Breast epithelium (tissue), 4 donors: ENCODE measurements around the gene PAN3. TPM values are rescaled to one million over a fixed set of nuclear protein-coding genes. Genes with fewer than 3 reads are reported as not detected.

Experiments
- DNase-seq, 2 donors: peaks; one replicate each; pipeline ENCODE4 v3.0.0-alpha.2; 2019; ENCODE audit warnings: low spot score in 2 of 2
- H3K27ac ChIP-seq, 2 donors: fragments of 200-600 bp; sonication (generic) in 1 of 2; one replicate each; pipeline ENCODE4 v1.5.1; 2016 to 2019; ENCODE audit warnings: mild to moderate bottlenecking in 1 of 2
- H3K27me3 ChIP-seq, 2 donors: fragments of 200-600 bp; sonication (generic) in 1 of 2; one replicate each; pipeline versions ENCODE4 v1.5.1 to v1.6.0; 2017 to 2019; ENCODE audit warnings: control low read depth in 1 of 2, mild to moderate bottlenecking in 1 of 2
- H3K36me3 ChIP-seq: fragments of 200-600 bp; one replicate; pipeline ENCODE4 v1.5.1; 2019
- H3K4me1 ChIP-seq, 2 donors: fragments of 200-600 bp; sonication (generic); one replicate each; pipeline ENCODE4 v1.5.1; 2016 to 2019; ENCODE audit warnings: control low read depth in 1 of 2
- H3K4me3 ChIP-seq, 3 donors: fragments of 200-600 bp; sonication (generic); 1 replicate in 2 of 3; 2 replicates in 1 of 3; pipeline ENCODE4 v1.5.1; 2016 to 2019; ENCODE audit warnings: mild to moderate bottlenecking in 3 of 3, moderate library complexity in 2 of 3
- H3K9me3 ChIP-seq, 2 donors: fragments of 200-600 bp; sonication (generic) in 1 of 2; one replicate each; pipeline ENCODE4 v1.5.1; 2016 to 2019; ENCODE audit warnings: control low read depth in 1 of 2
- POLR2A ChIP-seq: fragments of 450-650 bp; IDR thresholded peaks from one replicate; pipeline ENCODE4 v1.6.1; 2016; ENCODE audit warnings: antibody characterized with exemption, mild to moderate bottlenecking, moderate library complexity
- POLR2AphosphoS5 ChIP-seq, 3 donors: sonication (generic); formaldehyde crosslinking; IDR thresholded peaks; one replicate each; pipeline ENCODE4 v1.6.1; 2017; ENCODE audit warnings: antibody characterized with exemption in 3 of 3
- intact Hi-C: fragments of 100-400 bp; cut with DNase I; formaldehyde crosslinking; loops from one replicate; pipeline ENCODE4 v1.15.1; 2023; ENCODE audit warnings: low total_unique reads
- total RNA-seq, 3 donors: library from RNA; depleted of rRNA; stranded (reverse); fragments of >200 nt; gene quantifications; one replicate each; pipeline ENCODE4 v1.1.0, GENCODE V29; 2016
- TF ChIP-seq, protein P1 (sequence below), 3 donors: fragments of 450-650 bp; IDR thresholded peaks; one replicate each; pipeline ENCODE4 v1.5.1; 2016 to 2017; ENCODE audit warnings: antibody characterized with exemption in 3 of 3, mild to moderate bottlenecking in 3 of 3, moderate library complexity in 3 of 3

The PAN3 gene
- total RNA-seq, 3 donors from 2014 or later = 39.0 to 75.2 (median 50.8) TPM

DNA sequence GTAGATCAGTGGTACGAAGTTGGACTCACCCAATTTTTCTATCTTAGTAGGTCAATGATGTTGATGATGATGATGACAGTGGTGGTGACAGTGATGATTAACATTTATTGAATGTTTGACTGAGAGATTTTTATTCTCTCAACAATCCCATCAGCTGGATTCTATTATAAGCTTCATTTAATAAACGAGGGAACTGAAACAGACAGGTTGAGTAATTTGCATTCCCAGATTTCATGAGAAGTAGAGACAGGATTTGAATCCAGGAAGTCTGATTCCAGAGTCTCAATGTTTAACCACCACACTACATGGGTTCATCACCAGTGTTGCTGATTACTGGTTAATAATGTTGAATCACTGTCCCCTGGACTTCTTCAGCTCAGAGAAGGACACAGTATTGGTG lies 187.7 kb downstream of the PAN3 start:
- no peak for DNase-seq
- H3K27ac ChIP-seq = no peak overlapping the region
- no peak for TF ChIP-seq POLR2AphosphoS5 (IDR thresholded peaks at IDR 0.05)
- TF ChIP-seq POLR2A = no peak
- TF ChIP-seq, protein P1, sequence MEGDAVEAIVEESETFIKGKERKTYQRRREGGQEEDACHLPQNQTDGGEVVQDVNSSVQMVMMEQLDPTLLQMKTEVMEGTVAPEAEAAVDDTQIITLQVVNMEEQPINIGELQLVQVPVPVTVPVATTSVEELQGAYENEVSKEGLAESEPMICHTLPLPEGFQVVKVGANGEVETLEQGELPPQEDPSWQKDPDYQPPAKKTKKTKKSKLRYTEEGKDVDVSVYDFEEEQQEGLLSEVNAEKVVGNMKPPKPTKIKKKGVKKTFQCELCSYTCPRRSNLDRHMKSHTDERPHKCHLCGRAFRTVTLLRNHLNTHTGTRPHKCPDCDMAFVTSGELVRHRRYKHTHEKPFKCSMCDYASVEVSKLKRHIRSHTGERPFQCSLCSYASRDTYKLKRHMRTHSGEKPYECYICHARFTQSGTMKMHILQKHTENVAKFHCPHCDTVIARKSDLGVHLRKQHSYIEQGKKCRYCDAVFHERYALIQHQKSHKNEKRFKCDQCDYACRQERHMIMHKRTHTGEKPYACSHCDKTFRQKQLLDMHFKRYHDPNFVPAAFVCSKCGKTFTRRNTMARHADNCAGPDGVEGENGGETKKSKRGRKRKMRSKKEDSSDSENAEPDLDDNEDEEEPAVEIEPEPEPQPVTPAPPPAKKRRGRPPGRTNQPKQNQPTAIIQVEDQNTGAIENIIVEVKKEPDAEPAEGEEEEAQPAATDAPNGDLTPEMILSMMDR (IDR thresholded peaks at IDR 0.05) = no peak
- H3K4me3 ChIP-seq = no peak overlapping the region
- intact Hi-C loops = loop anchor here (5.0 kb wide), 1 partner anchor 94 kb away; no protein-coding TSS in a partner anchor
- no peaks in the 10 kb centered on the region for H3K27me3 ChIP-seq
- H3K9me3 ChIP-seq = no peaks in the 10 kb centered on the region
- H3K36me3 ChIP-seq = no peaks in the 10 kb centered on the region
- H3K4me1 ChIP-seq = peaks cover 0 to 2% of the 10 kb centered on the region in 2 donors

DNA sequence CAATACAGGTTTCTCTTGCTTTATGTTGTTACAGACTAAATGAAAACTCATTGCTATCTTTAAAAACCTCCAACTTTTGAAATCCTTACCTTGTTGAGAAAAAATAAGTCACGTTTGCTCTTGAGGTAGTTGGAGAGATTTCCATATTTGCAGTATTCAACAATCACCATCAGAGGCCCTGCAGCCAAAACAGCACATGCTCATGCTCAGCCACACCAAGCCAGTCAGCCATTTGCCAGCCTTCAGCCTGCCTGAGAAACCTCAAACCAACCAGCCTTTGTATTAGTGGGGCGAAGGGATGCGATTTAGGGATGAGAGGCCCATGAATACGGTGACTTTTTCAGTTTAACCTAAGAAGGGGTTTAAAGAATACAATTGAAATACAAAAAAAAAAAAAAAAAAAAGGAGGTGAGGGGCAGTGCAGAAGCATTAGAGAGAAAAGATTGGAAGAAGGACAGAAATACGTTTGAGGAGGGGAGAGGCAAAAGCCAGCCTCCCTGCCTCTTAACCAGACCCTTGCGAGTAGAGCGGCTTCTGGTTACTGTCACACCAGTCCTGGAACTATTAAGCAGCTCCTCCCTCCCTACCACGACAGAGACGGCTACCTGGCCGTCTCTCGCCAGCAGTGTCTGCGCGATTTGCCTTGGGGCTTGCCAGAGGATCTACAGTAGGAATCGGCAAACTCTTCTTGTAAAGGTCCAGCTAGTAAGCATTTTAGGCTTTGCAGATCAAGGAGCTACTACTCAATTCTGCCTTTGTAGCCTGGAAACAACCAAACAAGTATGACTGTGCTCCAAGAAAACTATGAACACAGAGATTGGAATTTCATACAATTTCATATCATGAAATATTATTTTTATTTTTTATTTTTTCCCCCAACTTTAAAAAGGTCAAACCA lies 189.3 kb downstream of the PAN3 start:
- no peaks in the 10 kb centered on the region for H3K4me1 ChIP-seq
- intact Hi-C loops = loop anchor here (5.0 kb wide), 1 partner anchor 95 kb away; no protein-coding TSS in a partner anchor
- no peaks in the 10 kb centered on the region for H3K27me3 ChIP-seq
- no peaks in the 10 kb centered on the region for H3K36me3 ChIP-seq
- no peak overlapping the region for H3K27ac ChIP-seq
- TF ChIP-seq POLR2A = no peak
- TF ChIP-seq, protein P1 (IDR thresholded peaks at IDR 0.05) = no peak
- no peak for TF ChIP-seq POLR2AphosphoS5 (IDR thresholded peaks at IDR 0.05)
- DNase-seq = no peak
- no peak overlapping the region for H3K4me3 ChIP-seq
- H3K9me3 ChIP-seq = no peaks in the 10 kb centered on the region

DNA sequence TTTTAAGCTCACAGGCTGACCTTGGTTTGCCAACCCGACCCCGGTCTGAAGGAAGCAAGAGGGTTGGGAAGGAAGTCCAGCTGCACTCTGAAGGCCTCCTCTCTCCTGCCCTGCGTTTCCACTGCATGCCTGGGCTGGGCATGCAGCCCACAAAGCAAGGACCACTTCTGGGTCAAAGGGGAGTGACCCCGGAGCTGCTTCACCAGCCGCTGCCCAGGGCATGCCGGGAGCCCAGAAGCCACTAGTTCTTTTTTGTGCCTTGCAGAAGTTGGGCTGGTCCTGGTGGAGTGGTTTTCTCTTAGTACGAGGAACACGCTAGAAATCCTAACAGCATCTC lies 189.9 kb downstream of the PAN3 start:
- Histone ChIP-seq H3K27me3 (no peaks in the 10 kb centered on the region), H3K27ac (no peak overlapping the region), H3K9me3 (no peaks in the 10 kb centered on the region), H3K4me1 (no peaks in the 10 kb centered on the region), H3K36me3 (no peaks in the 10 kb centered on the region), H3K4me3 (no peak overlapping the region)
- TF ChIP-seq POLR2AphosphoS5 (IDR thresholded peaks at IDR 0.05) = no peak
- TF ChIP-seq, protein P1 (IDR thresholded peaks at IDR 0.05) = no peak
- TF ChIP-seq POLR2A = no peak
- intact Hi-C loops = loop anchor here (5.0 kb wide), 1 partner anchor 96 kb away; no protein-coding TSS in a partner anchor
- no peak for DNase-seq

DNA sequence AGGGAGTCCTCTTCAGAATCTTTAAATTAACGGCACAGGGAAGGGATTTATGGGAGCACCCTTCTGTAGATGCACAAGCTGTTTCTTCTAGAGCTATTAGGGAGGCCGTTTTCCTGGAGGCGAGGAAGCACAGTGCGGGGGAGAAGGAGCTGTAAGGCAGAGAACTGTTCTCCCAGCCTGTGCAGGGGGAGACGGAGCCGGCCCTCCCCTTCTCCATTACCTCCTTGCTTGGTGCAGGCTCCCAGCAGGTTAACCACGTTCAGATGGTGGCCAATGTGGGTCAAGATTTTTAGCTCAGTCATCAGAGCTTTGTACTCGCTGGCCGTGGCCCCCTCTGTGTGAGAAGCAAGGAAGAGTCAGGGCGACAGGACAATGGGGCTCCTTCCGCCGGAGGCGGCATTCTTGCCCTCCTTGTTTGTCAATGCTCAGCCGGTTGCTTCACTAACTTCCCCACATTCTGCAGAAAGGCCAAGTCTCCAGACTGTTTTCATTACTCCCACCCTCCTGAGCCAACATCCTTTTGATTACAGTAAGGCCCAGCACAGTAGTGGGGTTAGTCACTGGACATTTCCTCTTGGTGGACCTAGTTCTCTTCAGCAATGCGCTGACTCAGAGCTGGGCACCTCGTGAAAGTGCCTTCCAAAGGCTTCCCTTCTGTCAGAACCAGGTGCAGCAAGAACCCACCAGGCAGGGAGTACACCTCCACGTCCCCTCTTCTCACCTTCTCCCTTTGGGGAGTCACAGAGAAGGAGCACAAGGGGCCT lies 191.2 kb downstream of the PAN3 start:
- intact Hi-C loops = loop anchor here (5.0 kb wide), 1 partner anchor 97 kb away; no protein-coding TSS in a partner anchor

More for the DNA sequence above, 191.2 kb downstream of the PAN3 start:
- DNase-seq = no peak
- H3K4me3 ChIP-seq = peak overlapping the region in 1 of 3 donors; percentile 31
- no peaks in the 10 kb centered on the region for H3K36me3 ChIP-seq
- H3K27ac ChIP-seq = no peak overlapping the region
- no peak for TF ChIP-seq POLR2AphosphoS5 (IDR thresholded peaks at IDR 0.05)
- no peak for TF ChIP-seq POLR2A
- TF ChIP-seq, protein P1 (IDR thresholded peaks at IDR 0.05) = no peak
- no peaks in the 10 kb centered on the region for H3K4me1 ChIP-seq
- no peaks in the 10 kb centered on the region for H3K27me3 ChIP-seq
- no peaks in the 10 kb centered on the region for H3K9me3 ChIP-seq
